ENCODE results near the gene P2RX7.

GRCh38 chr12:121102307-121102706, 30.4 kb upstream of the P2RX7 start:
- TF ChIP-seq CTCF (IDR thresholded peaks at IDR 0.05), result no peak
- no peak for TF ChIP-seq POLR2AphosphoS5 (IDR thresholded peaks at IDR 0.05; ENCODE audit: low read depth, low read length)
- no peak for TF ChIP-seq SIN3A (IDR thresholded peaks at IDR 0.05; ENCODE audit: borderline replicate concordance, insufficient read depth, low read depth, low read length)

Data from Panc1 (cell line).